ENCODE data around the gene INF2.
"Not testable (repeated sequence)": the region's sequence is repeated elsewhere in the genome, so short reads cannot be mapped to it uniquely, and the experiment has no call there.

INF2 gene

GRCh38 chr14:104657101-104657524, 32.3 kb upstream of the INF2 start:
- no peak for DNase-seq (ENCODE audit: low read depth)

- DNase-seq (ENCODE audit: low read depth), result no peak
These were observed 31.7 kb upstream of the INF2 start for GRCh38 chr14:104657563-104658324.

GRCh38 chr14:104658325-104658712, 31.1 kb upstream of the INF2 start:
- no peak for DNase-seq (ENCODE audit: low read depth)

GRCh38 chr14:104659146-104659545, 30.3 kb upstream of the INF2 start:
- DNase-seq (ENCODE audit: low read depth), result no peak

GRCh38 chr14:104659764-104660523, 29.5 kb upstream of the INF2 start:
- DNase-seq (ENCODE audit: low read depth), result no peak

- DNase-seq (ENCODE audit: low read depth), result no peak
These were observed 28.8 kb upstream of the INF2 start for GRCh38 chr14:104660597-104660996.

- DNase-seq (ENCODE audit: low read depth), result no peak
These were observed 28.3 kb upstream of the INF2 start for GRCh38 chr14:104661086-104661485.

GRCh38 chr14:104661528-104662157, 27.8 kb upstream of the INF2 start:
- DNase-seq (ENCODE audit: low read depth), result not testable (repeated sequence)

- DNase-seq (ENCODE audit: low read depth), result not testable (repeated sequence)
These were observed 26.9 kb upstream of the INF2 start for GRCh38 chr14:104662472-104662871.

- no peak for DNase-seq (ENCODE audit: low read depth)
These were observed 25.3 kb upstream of the INF2 start for GRCh38 chr14:104664107-104664506.

GRCh38 chr14:104664588-104664987, 24.8 kb upstream of the INF2 start:
- no peak for DNase-seq (ENCODE audit: low read depth)

- DNase-seq (ENCODE audit: low read depth), result no peak
These were observed 24.2 kb upstream of the INF2 start for GRCh38 chr14:104665114-104665656.

GRCh38 chr14:104665657-104666522, 23.5 kb upstream of the INF2 start:
- no peak for DNase-seq (ENCODE audit: low read depth)

- DNase-seq (ENCODE audit: low read depth), result not testable (repeated sequence)
These were observed 22.9 kb upstream of the INF2 start for GRCh38 chr14:104666523-104666895.

GRCh38 chr14:104666981-104667380, 22.4 kb upstream of the INF2 start:
- no peak for DNase-seq (ENCODE audit: low read depth)

GRCh38 chr14:104669697-104670096, 19.7 kb upstream of the INF2 start:
- DNase-seq (ENCODE audit: low read depth), result no peak

GRCh38 chr14:104671330-104671977, 18.0 kb upstream of the INF2 start:
- DNase-seq (ENCODE audit: low read depth), result not testable (repeated sequence)

GRCh38 chr14:104672119-104672518, 17.3 kb upstream of the INF2 start:
- not testable (repeated sequence) for DNase-seq (ENCODE audit: low read depth)

GRCh38 chr14:104673481-104673880, 15.9 kb upstream of the INF2 start:
- DNase-seq (ENCODE audit: low read depth), result no peak

GRCh38 chr14:104675447-104675846, 14.0 kb upstream of the INF2 start:
- no peak for DNase-seq (ENCODE audit: low read depth)

GRCh38 chr14:104676130-104676693, 13.2 kb upstream of the INF2 start:
- DNase-seq (ENCODE audit: low read depth), result no peak
